Vagina (tissue), 2 donors: ENCODE data around the gene TM6SF1. TPM values are rescaled to one million over a fixed set of nuclear protein-coding genes. Genes with fewer than 3 reads are reported as not detected.

Source experiments
- DNase-seq, 2 donors: peaks; one replicate each; pipeline ENCODE4 v3.0.0-alpha.2; 2017; ENCODE audit errors: extremely low spot score in 2 of 2
- H3K27ac ChIP-seq: fragments of 200-600 bp; sonication (generic); one replicate; pipeline ENCODE4 v1.5.1; 2019
- H3K27me3 ChIP-seq: fragments of 200-600 bp; sonication (generic); one replicate; pipeline ENCODE4 v1.5.1; 2019
- H3K36me3 ChIP-seq, 2 donors: fragments of 200-600 bp; sonication (generic); one replicate each; pipeline ENCODE4 v1.5.1; 2017 to 2019
- H3K4me1 ChIP-seq: fragments of 200-600 bp; sonication (generic); one replicate; pipeline ENCODE4 v1.5.1; 2019
- H3K4me3 ChIP-seq, 2 donors: fragments of 200-600 bp; sonication (generic); 1 replicate in 1 of 2; 2 replicates in 1 of 2; pipeline ENCODE4 v1.5.1; 2016 to 2019
- H3K9me3 ChIP-seq: fragments of 200-600 bp; sonication (generic); one replicate; pipeline ENCODE4 v1.5.1; 2019
- POLR2A ChIP-seq, 2 donors: fragments of 450-650 bp; IDR thresholded peaks; one replicate each; pipeline ENCODE4 v1.6.1; 2017; ENCODE audit warnings: antibody characterized with exemption in 2 of 2, mild to moderate bottlenecking in 2 of 2, moderate library complexity in 2 of 2
- POLR2AphosphoS5 ChIP-seq, 2 donors: sonication (generic); formaldehyde crosslinking; IDR thresholded peaks; one replicate each; pipeline ENCODE4 v1.9.0; 2017; ENCODE audit warnings: antibody characterized with exemption in 2 of 2, mild to moderate bottlenecking in 2 of 2, low read depth in 1 of 2; ENCODE audit not compliant: insufficient read depth in 1 of 2
- intact Hi-C: fragments of 100-400 bp; cut with DNase I; formaldehyde crosslinking; loops from one replicate; pipeline ENCODE4 v1.15.1; 2023
- total RNA-seq: library from RNA; depleted of rRNA; stranded (reverse); fragments of >200 nt; gene quantifications from one replicate; pipeline ENCODE4 v1.2.3, GENCODE V29; 2016
- TF ChIP-seq, protein P1 (sequence below), 3 experiments: fragments of 450-650 bp in 2 of 3; fragments of 200-600 bp in 1 of 3; sonication (generic) in 1 of 3; IDR thresholded peaks; one replicate each; pipeline ENCODE4 v1.5.1; 2017 to 2019; ENCODE audit warnings: antibody characterized with exemption in 3 of 3, mild to moderate bottlenecking in 2 of 3, moderate library complexity in 2 of 3

TM6SF1 gene
- total RNA-seq, 1 donor from 2014 or later = 3.9 TPM

DNA sequence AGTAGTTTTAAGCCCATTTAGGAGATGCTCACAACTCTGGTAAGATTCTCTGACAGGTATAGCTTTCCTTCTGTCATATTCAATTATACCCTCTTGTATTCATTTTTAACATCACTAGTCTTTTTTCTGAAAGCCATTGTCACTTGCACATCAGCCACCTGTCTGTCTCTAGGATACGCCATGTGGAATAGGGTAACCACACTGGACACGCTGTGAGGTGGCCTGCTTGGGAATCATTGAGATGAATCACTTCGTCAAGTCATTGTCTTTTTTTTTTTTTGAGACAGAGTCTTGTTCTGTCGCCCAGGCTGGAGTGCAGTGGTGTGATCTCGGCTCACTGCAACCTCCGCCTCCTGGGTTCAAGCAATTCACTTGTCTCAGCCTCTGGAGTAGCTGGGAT lies 7.4 kb downstream of the TM6SF1 start:
- H3K27ac ChIP-seq = no peak overlapping the region
- H3K36me3 ChIP-seq = no peaks in the 10 kb centered on the region
- H3K9me3 ChIP-seq = no peaks in the 10 kb centered on the region
- H3K4me1 ChIP-seq = no peaks in the 10 kb centered on the region
- no peak overlapping the region for H3K4me3 ChIP-seq
- DNase-seq = no peak
- H3K27me3 ChIP-seq = no peaks in the 10 kb centered on the region
- no peak for TF ChIP-seq POLR2A (IDR thresholded peaks at IDR 0.05)
- no peak for TF ChIP-seq POLR2AphosphoS5 (IDR thresholded peaks at IDR 0.05; ENCODE audit: insufficient read depth in 1 of 2, low read depth in 1 of 2)
- TF ChIP-seq, protein P1, sequence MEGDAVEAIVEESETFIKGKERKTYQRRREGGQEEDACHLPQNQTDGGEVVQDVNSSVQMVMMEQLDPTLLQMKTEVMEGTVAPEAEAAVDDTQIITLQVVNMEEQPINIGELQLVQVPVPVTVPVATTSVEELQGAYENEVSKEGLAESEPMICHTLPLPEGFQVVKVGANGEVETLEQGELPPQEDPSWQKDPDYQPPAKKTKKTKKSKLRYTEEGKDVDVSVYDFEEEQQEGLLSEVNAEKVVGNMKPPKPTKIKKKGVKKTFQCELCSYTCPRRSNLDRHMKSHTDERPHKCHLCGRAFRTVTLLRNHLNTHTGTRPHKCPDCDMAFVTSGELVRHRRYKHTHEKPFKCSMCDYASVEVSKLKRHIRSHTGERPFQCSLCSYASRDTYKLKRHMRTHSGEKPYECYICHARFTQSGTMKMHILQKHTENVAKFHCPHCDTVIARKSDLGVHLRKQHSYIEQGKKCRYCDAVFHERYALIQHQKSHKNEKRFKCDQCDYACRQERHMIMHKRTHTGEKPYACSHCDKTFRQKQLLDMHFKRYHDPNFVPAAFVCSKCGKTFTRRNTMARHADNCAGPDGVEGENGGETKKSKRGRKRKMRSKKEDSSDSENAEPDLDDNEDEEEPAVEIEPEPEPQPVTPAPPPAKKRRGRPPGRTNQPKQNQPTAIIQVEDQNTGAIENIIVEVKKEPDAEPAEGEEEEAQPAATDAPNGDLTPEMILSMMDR (IDR thresholded peaks at IDR 0.05) = no peak
- intact Hi-C loops = no loop called here

DNA sequence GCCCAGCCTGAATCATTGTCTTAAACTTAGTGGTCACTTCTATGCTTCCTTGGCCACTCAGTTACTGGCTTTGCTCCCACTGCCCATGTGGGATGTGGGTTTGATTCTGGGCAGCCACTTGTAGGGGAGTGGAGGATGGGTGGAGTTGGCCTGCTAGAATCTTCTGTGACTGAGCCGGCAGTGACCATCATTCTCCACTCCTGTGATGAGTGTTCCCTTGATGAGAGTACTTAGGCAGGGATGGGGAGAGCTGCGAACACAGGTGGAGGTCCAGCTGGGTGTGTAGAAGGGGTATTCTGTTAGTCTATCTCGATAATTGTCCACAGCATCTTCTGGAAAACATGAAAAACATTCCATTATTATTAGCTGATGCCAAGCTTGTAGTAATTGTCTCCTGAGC lies 8.0 kb downstream of the TM6SF1 start:
- intact Hi-C loops = no loop called here
- no peak overlapping the region for H3K4me3 ChIP-seq
- no peak overlapping the region for H3K27ac ChIP-seq
- H3K36me3 ChIP-seq = no peaks in the 10 kb centered on the region
- no peaks in the 10 kb centered on the region for H3K4me1 ChIP-seq
- DNase-seq = no peak
- H3K9me3 ChIP-seq = no peaks in the 10 kb centered on the region
- no peaks in the 10 kb centered on the region for H3K27me3 ChIP-seq
- no peak for TF ChIP-seq POLR2AphosphoS5 (IDR thresholded peaks at IDR 0.05; ENCODE audit: insufficient read depth in 1 of 2, low read depth in 1 of 2)
- no peak for TF ChIP-seq POLR2A (IDR thresholded peaks at IDR 0.05)
- TF ChIP-seq, protein P1 (IDR thresholded peaks at IDR 0.05) = no peak

DNA sequence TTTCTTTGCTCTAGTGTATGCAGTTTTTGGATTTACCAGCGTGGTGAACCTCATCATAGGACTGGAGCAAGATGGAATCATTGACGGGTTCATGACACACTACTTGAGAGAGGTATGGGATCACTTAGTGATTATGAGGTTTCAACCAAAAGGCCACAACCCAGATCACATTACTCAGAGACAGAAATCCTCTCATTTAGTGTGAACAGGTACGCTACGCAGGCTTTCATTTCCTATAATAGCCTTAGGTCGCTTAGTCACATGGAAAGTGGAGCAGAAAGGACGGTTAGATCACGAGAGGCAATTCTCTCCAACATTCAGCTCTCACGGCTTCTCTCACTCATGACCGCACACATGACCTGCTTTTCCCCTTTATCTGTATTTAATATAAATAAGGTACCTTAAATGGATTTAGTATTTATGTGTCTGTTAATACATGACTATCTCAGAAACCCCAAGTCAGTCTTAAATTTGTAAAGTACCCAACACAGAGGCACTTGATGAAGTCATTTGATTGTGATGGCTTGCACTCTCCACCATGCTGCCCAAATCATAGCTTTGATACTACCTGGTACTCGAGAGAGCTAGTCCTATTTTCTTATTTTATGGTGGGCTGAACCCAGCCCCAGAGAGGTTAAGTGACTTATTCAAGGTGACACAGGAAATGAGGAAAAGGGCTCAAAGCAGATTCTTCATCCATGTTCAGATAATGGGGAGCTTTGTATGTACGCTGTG lies 8.6 kb downstream of the TM6SF1 start:
- Histone ChIP-seq H3K27me3 (no peaks in the 10 kb centered on the region), H3K4me3 (no peak overlapping the region), H3K36me3 (no peaks in the 10 kb centered on the region), H3K4me1 (no peaks in the 10 kb centered on the region), H3K27ac (no peak overlapping the region), H3K9me3 (no peaks in the 10 kb centered on the region)
- DNase-seq = no peak
- intact Hi-C loops = no loop called here
- TF ChIP-seq, protein P1 (IDR thresholded peaks at IDR 0.05) = no peak
- TF ChIP-seq POLR2A (IDR thresholded peaks at IDR 0.05) = no peak
- no peak for TF ChIP-seq POLR2AphosphoS5 (IDR thresholded peaks at IDR 0.05; ENCODE audit: insufficient read depth in 1 of 2, low read depth in 1 of 2)

DNA sequence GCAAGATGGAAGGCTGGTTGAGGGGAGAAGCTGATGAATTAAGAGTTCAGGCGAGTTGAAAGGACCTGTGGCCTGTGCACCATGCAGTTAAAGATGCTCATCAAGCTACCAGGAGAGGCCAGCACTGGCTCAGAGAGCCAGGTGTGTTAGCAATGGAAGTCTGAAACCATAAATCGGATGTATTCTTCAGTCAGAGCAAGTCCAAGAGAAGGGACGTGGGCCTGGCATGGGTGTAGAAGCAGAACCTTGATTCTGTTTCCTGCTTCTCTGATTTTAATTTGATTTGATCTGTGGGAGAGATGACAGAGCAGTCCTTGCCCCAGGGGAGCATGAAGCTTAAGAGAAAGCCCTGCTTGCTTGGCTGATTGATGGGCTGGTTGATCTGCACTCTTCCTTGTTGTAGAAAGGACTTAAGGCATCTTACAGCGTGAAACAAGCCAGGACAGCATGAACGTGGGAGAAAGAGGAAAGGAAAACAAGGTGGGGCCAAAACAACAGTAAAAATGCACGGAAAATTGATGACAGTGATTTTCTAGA lies 10.9 kb downstream of the TM6SF1 start:
- intact Hi-C loops = no loop called here
- Histone ChIP-seq H3K4me3 (no peak overlapping the region), H3K27ac (no peak overlapping the region), H3K9me3 (no peaks in the 10 kb centered on the region), H3K27me3 (no peaks in the 10 kb centered on the region), H3K36me3 (no peaks in the 10 kb centered on the region), H3K4me1 (no peaks in the 10 kb centered on the region)
- TF ChIP-seq, protein P1 (IDR thresholded peaks at IDR 0.05) = no peak
- TF ChIP-seq POLR2A (IDR thresholded peaks at IDR 0.05) (no peak), POLR2AphosphoS5 (IDR thresholded peaks at IDR 0.05; ENCODE audit: insufficient read depth in 1 of 2, low read depth in 1 of 2) (no peak)
- no peak for DNase-seq

DNA sequence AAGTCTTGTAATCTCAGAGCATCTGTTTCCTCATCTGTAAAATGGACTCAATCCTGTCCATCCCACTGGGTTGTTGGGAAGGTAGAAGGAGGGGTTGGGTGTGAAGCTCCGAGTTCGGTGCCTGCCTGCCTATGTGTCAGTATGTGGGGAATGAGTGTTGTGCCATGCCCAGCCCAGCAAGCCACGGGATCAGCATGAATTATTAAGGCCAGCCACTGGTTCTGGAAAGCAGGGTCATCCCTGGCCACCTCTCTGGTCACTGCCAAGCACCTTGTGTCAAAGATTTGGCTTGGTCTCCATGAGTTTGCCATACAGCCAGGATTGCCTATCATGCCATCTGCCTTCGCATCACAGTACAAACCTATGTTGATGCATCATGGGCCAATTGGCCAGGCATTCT lies 11.5 kb downstream of the TM6SF1 start:
- H3K27me3 ChIP-seq = no peaks in the 10 kb centered on the region
- no peak for TF ChIP-seq POLR2AphosphoS5 (IDR thresholded peaks at IDR 0.05; ENCODE audit: insufficient read depth in 1 of 2, low read depth in 1 of 2)
- TF ChIP-seq POLR2A (IDR thresholded peaks at IDR 0.05) = no peak
- TF ChIP-seq, protein P1 (IDR thresholded peaks at IDR 0.05) = no peak
- intact Hi-C loops = no loop called here
- no peaks in the 10 kb centered on the region for H3K9me3 ChIP-seq
- H3K4me3 ChIP-seq = no peak overlapping the region
- no peak for DNase-seq
- H3K27ac ChIP-seq = no peak overlapping the region
- no peaks in the 10 kb centered on the region for H3K4me1 ChIP-seq
- H3K36me3 ChIP-seq = no peaks in the 10 kb centered on the region
